GM23248 (cell line): ENCODE measurements around the gene SRPK1. TPM values are rescaled to one million over a fixed set of nuclear protein-coding genes. Genes with fewer than 3 reads are reported as not detected.
A peak's percentile ranks its signal among the peaks of the same experiment; 100 is the strongest.

Experiments used
- DNase-seq: peaks from one replicate; pipeline ENCODE4 v3.0.0-alpha.2; 2015
- H2AFZ ChIP-seq: fragments of 200-600 bp; sonication (generic); 2 replicates; pipeline ENCODE4 v1.6.1; 2016; ENCODE audit warnings: antibody characterized with exemption
- H3F3A ChIP-seq: fragments of 200-600 bp; sonication (generic); 2 replicates; pipeline ENCODE4 v1.6.1; 2016; ENCODE audit warnings: mild to moderate bottlenecking, antibody characterized with exemption, mixed run types; ENCODE audit not compliant: insufficient read depth
- H3K27ac ChIP-seq: fragments of 200-600 bp; sonication (generic); 2 replicates; pipeline ENCODE4 v1.5.1; 2016; ENCODE audit warnings: mild to moderate bottlenecking
- H3K27me3 ChIP-seq: fragments of 200-600 bp; sonication (generic); replicated peaks from 2 replicates; pipeline ENCODE4 v1.6.1; 2016; ENCODE audit warnings: mild to moderate bottlenecking; ENCODE audit not compliant: insufficient read depth
- H3K36me3 ChIP-seq: fragments of 200-600 bp; sonication (generic); 2 replicates; pipeline ENCODE4 v1.6.1; 2016; ENCODE audit warnings: low read depth, mild to moderate bottlenecking
- H3K4me1 ChIP-seq: fragments of 200-600 bp; sonication (generic); 2 replicates; pipeline ENCODE4 v1.6.1; 2016; ENCODE audit warnings: mild to moderate bottlenecking; ENCODE audit not compliant: insufficient read depth
- H3K4me2 ChIP-seq: fragments of 200-600 bp; sonication (generic); one replicate; pipeline ENCODE4 v1.6.1; 2016; ENCODE audit warnings: mild to moderate bottlenecking; ENCODE audit not compliant: unreplicated experiment
- H3K4me3 ChIP-seq: fragments of 200-600 bp; sonication (generic); 2 replicates; pipeline ENCODE4 v1.5.1; 2016; ENCODE audit warnings: mild to moderate bottlenecking
- H3K79me2 ChIP-seq: fragments of 200-600 bp; sonication (generic); 2 replicates; pipeline ENCODE4 v1.6.1; 2016; ENCODE audit warnings: mild to moderate bottlenecking; ENCODE audit not compliant: insufficient read depth
- H3K9ac ChIP-seq: fragments of 200-600 bp; sonication (generic); 2 replicates; pipeline ENCODE4 v1.6.1; 2016; ENCODE audit warnings: mild to moderate bottlenecking
- H3K9me2 ChIP-seq: fragments of 200-600 bp; sonication (generic); 2 replicates; pipeline ENCODE4 v1.6.1; 2016; ENCODE audit warnings: mixed run types, mild to moderate bottlenecking, moderate library complexity; ENCODE audit not compliant: insufficient read depth
- H3K9me3 ChIP-seq: fragments of 200-600 bp; sonication (generic); one replicate; pipeline ENCODE4 v1.6.1; 2017; ENCODE audit warnings: low read depth
- H4K20me1 ChIP-seq: fragments of 200-600 bp; sonication (generic); 2 replicates; pipeline ENCODE4 v1.6.0; 2016; ENCODE audit not compliant: insufficient read depth
- EZH2 ChIP-seq: fragments of 200-600 bp; sonication (generic); IDR thresholded peaks from 2 replicates; pipeline ENCODE4 v1.6.1; 2018; ENCODE audit warnings: antibody characterized with exemption, mild to moderate bottlenecking; ENCODE audit not compliant: insufficient read depth, poor library complexity, severe bottlenecking
- EZH2phosphoT487 ChIP-seq: fragments of 200-600 bp; sonication (generic); IDR thresholded peaks from 2 replicates; pipeline ENCODE4 v1.6.1; 2018; ENCODE audit warnings: antibody characterized with exemption, moderate library complexity, mild to moderate bottlenecking, low read depth; ENCODE audit not compliant: insufficient read depth
- WGBS, 2 experiments: methylation state at CpG; one replicate each; pipeline ENCODE4 v1.1.6; 2015 to 2017; ENCODE audit warnings: low lambda C conversion rate in 2 of 2, low coverage in 1 of 2; ENCODE audit errors: missing lambda C conversion rate in 2 of 2; 5-methylcytosine and 5-hydroxymethylcytosine counted together
- in situ Hi-C: fragments of 300-500 bp; cut with MboI; formaldehyde crosslinking; loops from 2 replicates; pipeline ENCODE4 v1.15.0; 2020
- polyA plus RNA-seq: library from polyadenylated mRNA; unstranded; fragments of >200 nt; fragmentation: Nextera tagmentation; extraction: Ambion mirVana; gene quantifications from 2 replicates; pipeline ENCODE4 v1.2.1, GENCODE V29; 2016
- total RNA-seq: library from RNA; depleted of rRNA; stranded (reverse); fragments of >200 nt; shearing (Covaris generic); gene quantifications from 2 replicates; pipeline ENCODE4 v1.2.3, GENCODE V29; 2014

The SRPK1 gene
- total and polyA plus RNA-seq, 2 experiments from 2014 or later: 28.9 to 44.4 TPM

GRCh38 chr6:35809809-35810208 is 111.1 kb downstream of the SRPK1 start:
- 81 to 83% methylated on average over 5 of the region's 5 CpGs for WGBS, 2 experiments
- in situ Hi-C loops: no loop called here

DNA sequence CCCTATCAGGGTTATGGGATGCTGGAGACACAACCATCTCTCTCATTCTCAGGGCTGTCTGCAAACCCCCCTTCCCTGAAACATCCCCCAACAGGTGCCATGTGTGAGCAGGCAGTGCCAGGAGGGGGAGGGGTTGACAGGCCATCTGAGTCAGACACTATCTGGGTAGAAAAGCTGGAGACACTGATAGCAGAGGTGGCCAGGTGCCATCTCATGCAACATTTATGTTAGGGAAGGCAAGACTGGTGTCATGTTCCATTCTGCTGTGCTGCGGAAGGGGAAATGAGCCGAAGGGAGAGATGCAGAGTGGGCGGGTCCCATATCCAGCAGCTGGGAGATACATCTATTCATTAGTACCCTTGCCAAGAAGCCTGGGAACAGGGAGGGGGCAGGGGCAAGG is 112.2 kb downstream of the SRPK1 start:
- 18 to 29% methylated on average over 3 of the region's 3 CpGs for WGBS, 2 experiments

More at GRCh38 chr6:35809809-35810208, 111.1 kb downstream of the SRPK1 start:
- H3F3A ChIP-seq: no peaks in the 10 kb centered on the region
- H2AFZ ChIP-seq: no peak overlapping the region
- no peak overlapping the region for H3K9ac ChIP-seq
- no peaks in the 10 kb centered on the region for H3K79me2 ChIP-seq
- H3K27ac ChIP-seq: no peak overlapping the region
- H3K9me3 ChIP-seq: no peaks in the 10 kb centered on the region
- TF ChIP-seq EZH2 (no peak), EZH2phosphoT487 (no peak)
- H4K20me1 ChIP-seq: no peaks in the 10 kb centered on the region
- DNase-seq: no peak
- no peak overlapping the region for H3K4me2 ChIP-seq
- H3K9me2 ChIP-seq: no peaks in the 10 kb centered on the region
- no peaks in the 10 kb centered on the region for H3K27me3 ChIP-seq
- H3K36me3 ChIP-seq: no peaks in the 10 kb centered on the region
- H3K4me1 ChIP-seq: peaks cover 10% of the 10 kb centered on the region
- no peak overlapping the region for H3K4me3 ChIP-seq

GRCh38 chr6:35804996-35805736 is 115.7 kb downstream of the SRPK1 start, which contains the start of gene LHFPL5:
Gene LHFPL5 (plus strand): TSS chr6:35805352. CDS start chr6:35805671, 319 bp downstream.
- in situ Hi-C loops: no loop called here
- TF ChIP-seq EZH2 (no peak), EZH2phosphoT487 (no peak)
- H3K79me2 ChIP-seq: no peaks in the 10 kb centered on the region
- no peaks in the 10 kb centered on the region; the same call in 1 of the 2 replicates for H3K27me3 ChIP-seq
- H3F3A ChIP-seq: no peaks in the 10 kb centered on the region
- H3K27ac ChIP-seq: no peak within 1 kb of the TSS
- no peak within 1 kb of the TSS for H2AFZ ChIP-seq
- DNase-seq: peak; percentile 41
- H4K20me1 ChIP-seq: no peaks in the 10 kb centered on the region
- no peaks in the 10 kb centered on the region for H3K36me3 ChIP-seq
- no peaks in the 10 kb centered on the region for H3K4me1 ChIP-seq
- 16 to 20% methylated on average over 21 to 39 of the region's 40 CpGs for WGBS, 2 experiments
- no peak within 1 kb of the TSS for H3K9ac ChIP-seq
- H3K4me2 ChIP-seq: no peak within 1 kb of the TSS
- H3K9me2 ChIP-seq: no peaks in the 10 kb centered on the region
- no peak within 1 kb of the TSS for H3K4me3 ChIP-seq
- H3K9me3 ChIP-seq: no peaks in the 10 kb centered on the region

More for the DNA sequence above, 112.2 kb downstream of the SRPK1 start:
- no peak for TF ChIP-seq EZH2
- no peak for TF ChIP-seq EZH2phosphoT487
- DNase-seq: no peak
- Histone ChIP-seq H3K9me2 (no peaks in the 10 kb centered on the region), H3K9ac (no peak overlapping the region), H3K36me3 (no peaks in the 10 kb centered on the region), H4K20me1 (no peaks in the 10 kb centered on the region), H3K4me2 (no peak overlapping the region), H3K27me3 (no peaks in the 10 kb centered on the region), H3K4me1 (peaks cover 10% of the 10 kb centered on the region), H3K79me2 (no peaks in the 10 kb centered on the region), H3K4me3 (no peak overlapping the region), H3K27ac (no peak overlapping the region), H3K9me3 (no peaks in the 10 kb centered on the region), H2AFZ (no peak overlapping the region), H3F3A (no peaks in the 10 kb centered on the region)
- in situ Hi-C loops: no loop called here

DNA sequence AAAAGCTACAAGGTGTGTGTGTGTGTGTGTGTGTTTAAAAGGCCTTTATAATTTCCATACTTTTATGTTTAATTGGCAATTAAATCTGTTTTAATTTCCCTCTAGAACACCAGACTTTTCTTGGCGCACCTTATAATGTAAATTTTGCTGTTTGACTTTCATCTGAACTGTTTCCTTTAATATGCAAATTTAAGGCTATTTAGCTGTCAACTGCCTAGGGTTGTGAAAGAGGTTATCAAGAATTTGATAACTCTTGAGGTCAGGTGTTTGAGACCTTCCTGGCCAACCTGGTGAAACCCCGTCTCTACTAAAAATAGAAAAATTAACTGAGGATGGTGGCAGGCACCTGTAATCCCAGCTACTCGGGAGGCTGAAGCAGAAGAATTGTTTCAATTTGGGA is 119.8 kb downstream of the SRPK1 start:
- H3K9me2 ChIP-seq: no peaks in the 10 kb centered on the region

More for the DNA sequence above, 119.8 kb downstream of the SRPK1 start:
- Histone ChIP-seq H3K27ac (no peak overlapping the region), H3K4me2 (no peak overlapping the region), H4K20me1 (no peaks in the 10 kb centered on the region), H2AFZ (no peak overlapping the region), H3K4me1 (no peaks in the 10 kb centered on the region), H3K27me3 (peaks cover 9% of the 10 kb centered on the region; the same call in 1 of the 2 replicates), H3K36me3 (no peaks in the 10 kb centered on the region), H3K79me2 (no peaks in the 10 kb centered on the region), H3K9ac (no peak overlapping the region), H3K4me3 (no peak overlapping the region), H3F3A (no peaks in the 10 kb centered on the region), H3K9me3 (no peaks in the 10 kb centered on the region)
- in situ Hi-C loops: no loop called here
- WGBS, 2 experiments: 40 to 45% methylated on average over 3 of the region's 3 CpGs
- TF ChIP-seq EZH2: no peak
- TF ChIP-seq EZH2phosphoT487: no peak
- DNase-seq: no peak
